ENCODE data around the gene FGFR2. TPM values are rescaled to one million over a fixed set of nuclear protein-coding genes. Genes with fewer than 3 reads are reported as not detected.
A peak's percentile ranks its signal among the peaks of the same experiment; 100 is the strongest.

The FGFR2 gene
- total and polyA plus RNA-seq, 8 donors, result 48.0 to 350 (median 278) TPM

DNA sequence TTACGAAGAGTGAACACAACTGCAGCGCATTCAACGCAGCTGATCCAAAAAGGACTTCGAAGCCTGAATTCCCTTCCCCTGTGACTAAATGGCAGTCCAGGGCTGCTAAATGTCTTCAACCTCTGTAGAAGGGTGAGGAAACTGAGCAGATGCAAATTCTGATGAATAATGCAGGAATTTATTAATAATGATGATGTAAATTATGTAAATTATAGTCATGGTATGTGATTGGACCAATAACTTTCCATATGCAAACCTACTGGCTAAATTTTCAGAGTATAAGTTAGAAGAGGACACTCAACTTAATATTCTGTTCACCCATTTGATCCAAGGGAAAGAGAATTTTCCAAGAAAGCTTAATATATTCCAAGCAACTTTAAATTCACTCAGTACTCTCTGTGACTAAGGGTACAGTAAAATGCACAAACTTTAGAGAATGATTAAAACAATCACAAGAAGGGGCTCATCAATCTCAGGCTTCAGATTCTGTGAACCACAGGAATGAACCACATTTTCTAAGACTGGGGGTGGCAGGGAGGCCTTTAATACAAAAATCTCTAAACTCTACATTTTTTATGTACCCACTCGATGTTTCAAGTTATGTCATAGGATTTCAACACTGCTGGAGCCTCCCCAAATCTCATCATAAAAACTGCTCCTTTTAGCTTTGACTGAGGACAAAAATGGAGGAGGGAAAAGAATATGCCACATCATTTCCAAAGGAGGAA is 3.5 kb downstream of the FGFR2 start:
- H3K4me1 ChIP-seq, result peaks cover 3 to 4% of the 10 kb centered on the region in 2 donors
- no peaks in the 10 kb centered on the region for H3K9me3 ChIP-seq
- intact Hi-C loops (cut with DNase I), result no loop called here
- H3K4me3 ChIP-seq, result peak overlapping the region in 1 of 2 donors; percentile 43
- TF ChIP-seq, protein P1, sequence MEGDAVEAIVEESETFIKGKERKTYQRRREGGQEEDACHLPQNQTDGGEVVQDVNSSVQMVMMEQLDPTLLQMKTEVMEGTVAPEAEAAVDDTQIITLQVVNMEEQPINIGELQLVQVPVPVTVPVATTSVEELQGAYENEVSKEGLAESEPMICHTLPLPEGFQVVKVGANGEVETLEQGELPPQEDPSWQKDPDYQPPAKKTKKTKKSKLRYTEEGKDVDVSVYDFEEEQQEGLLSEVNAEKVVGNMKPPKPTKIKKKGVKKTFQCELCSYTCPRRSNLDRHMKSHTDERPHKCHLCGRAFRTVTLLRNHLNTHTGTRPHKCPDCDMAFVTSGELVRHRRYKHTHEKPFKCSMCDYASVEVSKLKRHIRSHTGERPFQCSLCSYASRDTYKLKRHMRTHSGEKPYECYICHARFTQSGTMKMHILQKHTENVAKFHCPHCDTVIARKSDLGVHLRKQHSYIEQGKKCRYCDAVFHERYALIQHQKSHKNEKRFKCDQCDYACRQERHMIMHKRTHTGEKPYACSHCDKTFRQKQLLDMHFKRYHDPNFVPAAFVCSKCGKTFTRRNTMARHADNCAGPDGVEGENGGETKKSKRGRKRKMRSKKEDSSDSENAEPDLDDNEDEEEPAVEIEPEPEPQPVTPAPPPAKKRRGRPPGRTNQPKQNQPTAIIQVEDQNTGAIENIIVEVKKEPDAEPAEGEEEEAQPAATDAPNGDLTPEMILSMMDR (IDR thresholded peaks at IDR 0.05), result no peak
- H3K27me3 ChIP-seq, result peaks cover 16 to 75% of the 10 kb centered on the region in 2 donors
- ATAC-seq (no peak), DNase-seq (peak in 1 of 4 donors; percentile 57)
- H3K27ac ChIP-seq, result no peak overlapping the region
- no peaks in the 10 kb centered on the region for H3K36me3 ChIP-seq

DNA sequence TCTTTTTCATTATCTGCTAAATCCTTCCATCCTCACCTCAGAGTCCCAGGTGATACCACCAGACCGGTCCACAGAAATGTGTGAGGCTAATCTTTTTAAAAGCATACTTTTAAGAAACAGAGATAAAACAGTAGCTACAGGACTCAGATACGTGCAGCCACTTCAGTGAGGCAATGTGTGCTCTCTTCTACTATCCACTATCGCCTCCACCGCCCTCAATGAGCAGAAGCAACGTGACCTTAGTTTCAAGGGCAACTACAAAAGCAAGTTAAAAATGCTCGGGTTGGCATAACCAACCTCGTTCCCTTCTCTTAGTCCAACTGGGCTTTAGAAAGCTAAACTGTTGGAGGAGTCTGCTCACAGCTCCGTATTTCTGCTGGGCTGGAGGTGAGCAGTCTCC is 4.2 kb downstream of the FGFR2 start:
- Histone ChIP-seq H3K36me3 (no peaks in the 10 kb centered on the region), H3K27ac (no peak overlapping the region), H3K4me3 (no peak overlapping the region), H3K4me1 (peaks cover 3 to 4% of the 10 kb centered on the region in 2 donors), H3K27me3 (peaks cover 10 to 67% of the 10 kb centered on the region in 2 donors), H3K9me3 (no peaks in the 10 kb centered on the region)
- DNase-seq (no peak), ATAC-seq (no peak)
- intact Hi-C loops (cut with DNase I), result no loop called here
- TF ChIP-seq, protein P1 (IDR thresholded peaks at IDR 0.05), result no peak

DNA sequence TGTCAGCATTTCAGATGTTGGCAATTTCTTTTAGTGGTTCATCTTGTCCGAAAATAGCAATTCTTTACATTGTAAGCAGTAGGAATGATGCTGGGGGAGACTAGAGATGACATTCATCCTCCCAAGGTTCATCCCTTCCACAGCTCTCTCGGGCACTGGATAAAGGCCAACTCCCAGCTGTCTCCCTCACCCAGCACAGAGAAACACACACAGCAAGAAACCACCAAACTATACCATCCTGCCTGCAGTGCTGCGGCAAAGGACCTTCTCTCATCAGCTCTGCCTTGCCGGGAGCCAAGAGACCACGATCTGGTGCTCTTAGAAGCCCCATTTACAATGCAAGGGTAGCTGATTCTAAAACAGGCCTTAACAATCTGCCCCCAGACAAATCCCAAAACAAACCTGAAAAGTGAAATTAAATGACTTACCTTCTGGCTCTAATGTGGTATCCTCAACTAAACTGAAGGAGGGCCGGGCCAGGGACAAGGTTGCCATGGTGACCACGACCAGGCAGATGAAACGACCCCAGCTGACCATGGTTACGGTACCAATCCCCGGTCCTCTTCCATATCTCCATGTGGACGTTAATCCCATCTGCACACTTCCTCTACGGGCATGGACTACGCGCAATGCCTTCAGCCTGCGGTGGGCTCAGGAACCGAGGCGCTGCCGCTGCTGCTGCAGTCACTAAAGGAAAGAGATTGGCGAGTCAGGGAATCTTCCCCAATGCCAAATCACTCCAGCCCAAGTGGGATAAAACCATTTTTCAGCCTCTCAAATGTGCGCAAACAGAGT is 4.8 kb downstream of the FGFR2 start:
- TF ChIP-seq, protein P1 (IDR thresholded peaks at IDR 0.05), result no peak
- no peaks in the 10 kb centered on the region for H3K9me3 ChIP-seq
- intact Hi-C loops (cut with DNase I), result no loop called here
- no peak overlapping the region for H3K4me3 ChIP-seq
- peaks cover 3 to 4% of the 10 kb centered on the region in 2 donors for H3K4me1 ChIP-seq
- H3K27me3 ChIP-seq, result peaks cover 10 to 61% of the 10 kb centered on the region in 2 donors
- DNase-seq (no peak), ATAC-seq (no peak)
- no peaks in the 10 kb centered on the region for H3K36me3 ChIP-seq
- no peak overlapping the region for H3K27ac ChIP-seq

DNA sequence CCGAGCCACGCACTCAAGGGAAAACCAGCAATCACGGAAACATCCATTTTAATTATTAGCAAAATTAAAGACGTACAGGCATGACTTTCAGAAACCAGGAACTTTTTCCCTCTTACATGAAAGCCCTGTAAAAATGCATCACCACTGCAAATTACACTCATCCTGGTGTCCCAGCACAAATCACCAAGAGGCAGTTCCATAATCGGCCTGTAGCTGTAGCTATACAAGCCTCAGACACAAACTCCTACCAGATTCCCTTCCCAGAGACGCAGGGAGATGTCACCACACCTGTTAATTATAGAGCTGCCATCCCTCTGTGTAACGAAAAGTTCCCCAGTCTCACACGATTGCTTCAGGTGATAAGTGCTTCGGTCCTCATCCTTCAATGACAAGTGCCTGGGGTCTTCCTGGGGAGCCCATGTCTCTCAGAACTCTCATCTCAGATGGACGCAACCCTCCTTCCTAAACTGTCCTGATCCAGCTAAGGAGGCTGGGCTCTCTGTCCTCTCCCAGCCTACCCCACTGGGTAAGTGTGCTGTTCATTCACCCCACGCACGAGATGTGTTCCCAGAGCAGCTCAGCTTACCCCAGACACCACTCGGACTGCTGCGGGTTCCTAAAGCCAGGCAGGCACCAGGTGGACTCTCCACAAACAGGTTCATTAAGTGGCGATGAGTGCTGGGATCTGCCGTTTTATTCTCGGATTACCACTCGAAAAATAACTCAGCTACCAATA is 5.9 kb downstream of the FGFR2 start:
- H3K27ac ChIP-seq, result no peak overlapping the region
- H3K36me3 ChIP-seq, result no peaks in the 10 kb centered on the region
- H3K27me3 ChIP-seq, result peaks cover 8 to 50% of the 10 kb centered on the region in 2 donors
- intact Hi-C loops (cut with DNase I), result no loop called here
- ATAC-seq (no peak), DNase-seq (no peak)
- peaks cover 0 to 3% of the 10 kb centered on the region in 2 donors for H3K4me1 ChIP-seq
- no peak overlapping the region for H3K4me3 ChIP-seq
- TF ChIP-seq, protein P1 (IDR thresholded peaks at IDR 0.05), result no peak
- no peaks in the 10 kb centered on the region for H3K9me3 ChIP-seq

All from left lung (tissue), 10 donors.